Muscle layer of duodenum (tissue), 2 donors: Measurements from ENCODE around the gene ABCG1.

Source experiments
- H3K27ac ChIP-seq: one replicate; pipeline ENCODE4 v1.7.0; 2013; ENCODE audit warnings: mild to moderate bottlenecking, low read length
- H3K27me3 ChIP-seq: one replicate; pipeline ENCODE4 v1.7.0; 2013; ENCODE audit warnings: low read depth, mild to moderate bottlenecking, control low read depth, low read length
- H3K36me3 ChIP-seq, 2 donors: one replicate each; pipeline ENCODE4 v1.7.0; 2013; ENCODE audit warnings: low read length in 2 of 2, control low read depth in 1 of 2, mild to moderate bottlenecking in 1 of 2; ENCODE audit not compliant: insufficient read depth in 2 of 2, control insufficient read depth in 1 of 2
- H3K4me1 ChIP-seq, 2 donors: one replicate each; pipeline ENCODE4 v1.7.0; 2013; ENCODE audit warnings: low read length in 2 of 2, mild to moderate bottlenecking in 2 of 2, control low read depth in 1 of 2, moderate library complexity in 1 of 2; ENCODE audit not compliant: insufficient read depth in 2 of 2, control insufficient read depth in 1 of 2
- H3K4me3 ChIP-seq, 2 donors: one replicate each; pipeline ENCODE4 v1.7.0; 2013; ENCODE audit warnings: low read length in 2 of 2, low read depth in 1 of 2, mild to moderate bottlenecking in 1 of 2
- H3K9me3 ChIP-seq, 2 donors: one replicate each; pipeline ENCODE4 v1.7.0; 2013; ENCODE audit warnings: low read length in 2 of 2, control low read depth in 1 of 2, mild to moderate bottlenecking in 1 of 2; ENCODE audit not compliant: control insufficient read depth in 1 of 2
- donor health status: healthy.

ABCG1 gene

GRCh38 chr21:42300045-42300583, 81.2 kb downstream of the ABCG1 start:
- peaks cover 0 to 4% of the 10 kb centered on the region in 2 donors for H3K36me3 ChIP-seq
- no peaks in the 10 kb centered on the region for H3K9me3 ChIP-seq
- H3K4me1 ChIP-seq = no peaks in the 10 kb centered on the region
- no peaks in the 10 kb centered on the region for H3K27me3 ChIP-seq
- H3K27ac ChIP-seq = no peak overlapping the region
- H3K4me3 ChIP-seq = no peak overlapping the region

GRCh38 chr21:42300956-42301355, 82.0 kb downstream of the ABCG1 start:
- no peaks in the 10 kb centered on the region for H3K36me3 ChIP-seq
- no peak overlapping the region for H3K4me3 ChIP-seq
- H3K27ac ChIP-seq = no peak overlapping the region
- no peaks in the 10 kb centered on the region for H3K4me1 ChIP-seq
- no peaks in the 10 kb centered on the region for H3K27me3 ChIP-seq
- H3K9me3 ChIP-seq = no peaks in the 10 kb centered on the region

- no peaks in the 10 kb centered on the region for H3K4me1 ChIP-seq
- H3K27ac ChIP-seq = no peak overlapping the region
Measured at GRCh38 chr21:42301371-42302075, 82.6 kb downstream of the ABCG1 start.

GRCh38 chr21:42302076-42302650, 83.2 kb downstream of the ABCG1 start:
- H3K4me1 ChIP-seq = no peaks in the 10 kb centered on the region
- H3K27ac ChIP-seq = peak overlapping the region; percentile 23
- no peaks in the 10 kb centered on the region for H3K36me3 ChIP-seq
- H3K4me3 ChIP-seq = no peak overlapping the region
- H3K9me3 ChIP-seq = no peaks in the 10 kb centered on the region
- H3K27me3 ChIP-seq = no peaks in the 10 kb centered on the region

More at GRCh38 chr21:42301371-42302075, 82.6 kb downstream of the ABCG1 start:
- no peak overlapping the region for H3K4me3 ChIP-seq
- no peaks in the 10 kb centered on the region for H3K27me3 ChIP-seq
- H3K9me3 ChIP-seq = no peaks in the 10 kb centered on the region
- H3K36me3 ChIP-seq = no peaks in the 10 kb centered on the region

- no peaks in the 10 kb centered on the region for H3K36me3 ChIP-seq
- H3K9me3 ChIP-seq = no peaks in the 10 kb centered on the region
- H3K4me1 ChIP-seq = no peaks in the 10 kb centered on the region
- H3K27me3 ChIP-seq = no peaks in the 10 kb centered on the region
- no peak overlapping the region for H3K27ac ChIP-seq
- no peak overlapping the region for H3K4me3 ChIP-seq
Measured at GRCh38 chr21:42302794-42303193, 83.9 kb downstream of the ABCG1 start.

- H3K9me3 ChIP-seq = no peaks in the 10 kb centered on the region
- no peak overlapping the region for H3K4me3 ChIP-seq
- peaks cover 2% of the 10 kb centered on the region for H3K27me3 ChIP-seq
- no peaks in the 10 kb centered on the region for H3K4me1 ChIP-seq
- H3K27ac ChIP-seq = no peak overlapping the region
- no peaks in the 10 kb centered on the region for H3K36me3 ChIP-seq
Measured at GRCh38 chr21:42303443-42303842, 84.5 kb downstream of the ABCG1 start.

- no peaks in the 10 kb centered on the region for H3K9me3 ChIP-seq
- H3K4me3 ChIP-seq = no peak overlapping the region
- peaks cover 6% of the 10 kb centered on the region for H3K27me3 ChIP-seq
- H3K36me3 ChIP-seq = no peaks in the 10 kb centered on the region
- no peak overlapping the region for H3K27ac ChIP-seq
- peaks cover 0 to 3% of the 10 kb centered on the region in 2 donors for H3K4me1 ChIP-seq
Measured at GRCh38 chr21:42304556-42305454, 85.9 kb downstream of the ABCG1 start.

GRCh38 chr21:42305707-42306147, 86.8 kb downstream of the ABCG1 start:
- Histone ChIP-seq H3K4me1 (peaks cover 0 to 3% of the 10 kb centered on the region in 2 donors), H3K27ac (no peak overlapping the region), H3K9me3 (no peaks in the 10 kb centered on the region), H3K36me3 (no peaks in the 10 kb centered on the region), H3K27me3 (peaks cover 6% of the 10 kb centered on the region), H3K4me3 (no peak overlapping the region)

- peaks cover 0 to 3% of the 10 kb centered on the region in 2 donors for H3K4me1 ChIP-seq
- H3K27me3 ChIP-seq = peaks cover 6% of the 10 kb centered on the region
- H3K9me3 ChIP-seq = no peaks in the 10 kb centered on the region
- H3K4me3 ChIP-seq = no peak overlapping the region
- no peaks in the 10 kb centered on the region for H3K36me3 ChIP-seq
- H3K27ac ChIP-seq = no peak overlapping the region
Measured at GRCh38 chr21:42306366-42307035, 87.6 kb downstream of the ABCG1 start.

GRCh38 chr21:42307106-42307505, 88.2 kb downstream of the ABCG1 start:
- H3K36me3 ChIP-seq = no peaks in the 10 kb centered on the region
- peaks cover 6% of the 10 kb centered on the region for H3K27me3 ChIP-seq
- H3K9me3 ChIP-seq = no peaks in the 10 kb centered on the region
- peaks cover 0 to 3% of the 10 kb centered on the region in 2 donors for H3K4me1 ChIP-seq
- no peak overlapping the region for H3K4me3 ChIP-seq
- H3K27ac ChIP-seq = no peak overlapping the region
